Kidney capillary endothelial cell (primary cell): ENCODE results near the gene PLA2G2D.

Experiments
- DNase-seq: peaks from one replicate; pipeline ENCODE4 v3.0.0-alpha.2; 2018; ENCODE audit warnings: low spot score

The PLA2G2D gene

GRCh38 chr1:20086800-20087199 is 32.5 kb downstream of the PLA2G2D start:
- no peak for DNase-seq

GRCh38 chr1:20083178-20083944 is 36.0 kb downstream of the PLA2G2D start:
- no peak for DNase-seq

GRCh38 chr1:20082772-20083171 is 36.6 kb downstream of the PLA2G2D start:
- DNase-seq = no peak

GRCh38 chr1:20081353-20081810 is 38.0 kb downstream of the PLA2G2D start:
- DNase-seq = no peak

GRCh38 chr1:20080441-20081352 is 38.6 kb downstream of the PLA2G2D start:
- DNase-seq = peak; percentile 21

- no peak for DNase-seq
These were observed 39.6 kb downstream of the PLA2G2D start for GRCh38 chr1:20079661-20080305.

- no peak for DNase-seq
These were observed 40.6 kb downstream of the PLA2G2D start for GRCh38 chr1:20078711-20079110.

GRCh38 chr1:20078171-20078651 is 41.1 kb downstream of the PLA2G2D start:
- no peak for DNase-seq

- no peak for DNase-seq
These were observed 42.5 kb downstream of the PLA2G2D start for GRCh38 chr1:20076710-20077461.

GRCh38 chr1:20076223-20076622 is 43.1 kb downstream of the PLA2G2D start:
- no peak for DNase-seq

- no peak for DNase-seq
These were observed 44.0 kb downstream of the PLA2G2D start for GRCh38 chr1:20075345-20075744.

- DNase-seq = no peak
These were observed 44.6 kb downstream of the PLA2G2D start for GRCh38 chr1:20074725-20075171.

GRCh38 chr1:20074055-20074724 is 45.1 kb downstream of the PLA2G2D start:
- no peak for DNase-seq

GRCh38 chr1:20073256-20073655 is 46.1 kb downstream of the PLA2G2D start:
- DNase-seq = no peak

- DNase-seq = no peak
These were observed 46.6 kb downstream of the PLA2G2D start for GRCh38 chr1:20072771-20073170.

- no peak for DNase-seq
These were observed 47.9 kb downstream of the PLA2G2D start for GRCh38 chr1:20071416-20071815.

- DNase-seq = no peak
These were observed 49.0 kb downstream of the PLA2G2D start for GRCh38 chr1:20070357-20070756.

- DNase-seq = no peak
These were observed 49.5 kb downstream of the PLA2G2D start, which contains the start of gene PLA2G5 for GRCh38 chr1:20069874-20070273. TSS of gene PLA2G5 (plus strand) at chr1:20070194. CDS start at chr1:20084831, 14,637 bp downstream.

- no peak for DNase-seq
These were observed 50.6 kb downstream of the PLA2G2D start for GRCh38 chr1:20068722-20069121.

GRCh38 chr1:20063861-20064292 is 55.5 kb downstream of the PLA2G2D start:
- peak; percentile 86 for DNase-seq
